ENCODE results near the gene HLA-E. TPM values are rescaled to one million over a fixed set of nuclear protein-coding genes. Genes with fewer than 3 reads are reported as not detected.

Gene HLA-E
- total and polyA plus RNA-seq, 2 of the 13 experiments (the other 11 are each of a cell fraction or from before 2014, with no cell fraction given), result 45.2 to 90.4 TPM

GRCh38 chr6:30515944-30516753 is 26.8 kb downstream of the HLA-E start (continued):
- TF ChIP-seq, protein P1, sequence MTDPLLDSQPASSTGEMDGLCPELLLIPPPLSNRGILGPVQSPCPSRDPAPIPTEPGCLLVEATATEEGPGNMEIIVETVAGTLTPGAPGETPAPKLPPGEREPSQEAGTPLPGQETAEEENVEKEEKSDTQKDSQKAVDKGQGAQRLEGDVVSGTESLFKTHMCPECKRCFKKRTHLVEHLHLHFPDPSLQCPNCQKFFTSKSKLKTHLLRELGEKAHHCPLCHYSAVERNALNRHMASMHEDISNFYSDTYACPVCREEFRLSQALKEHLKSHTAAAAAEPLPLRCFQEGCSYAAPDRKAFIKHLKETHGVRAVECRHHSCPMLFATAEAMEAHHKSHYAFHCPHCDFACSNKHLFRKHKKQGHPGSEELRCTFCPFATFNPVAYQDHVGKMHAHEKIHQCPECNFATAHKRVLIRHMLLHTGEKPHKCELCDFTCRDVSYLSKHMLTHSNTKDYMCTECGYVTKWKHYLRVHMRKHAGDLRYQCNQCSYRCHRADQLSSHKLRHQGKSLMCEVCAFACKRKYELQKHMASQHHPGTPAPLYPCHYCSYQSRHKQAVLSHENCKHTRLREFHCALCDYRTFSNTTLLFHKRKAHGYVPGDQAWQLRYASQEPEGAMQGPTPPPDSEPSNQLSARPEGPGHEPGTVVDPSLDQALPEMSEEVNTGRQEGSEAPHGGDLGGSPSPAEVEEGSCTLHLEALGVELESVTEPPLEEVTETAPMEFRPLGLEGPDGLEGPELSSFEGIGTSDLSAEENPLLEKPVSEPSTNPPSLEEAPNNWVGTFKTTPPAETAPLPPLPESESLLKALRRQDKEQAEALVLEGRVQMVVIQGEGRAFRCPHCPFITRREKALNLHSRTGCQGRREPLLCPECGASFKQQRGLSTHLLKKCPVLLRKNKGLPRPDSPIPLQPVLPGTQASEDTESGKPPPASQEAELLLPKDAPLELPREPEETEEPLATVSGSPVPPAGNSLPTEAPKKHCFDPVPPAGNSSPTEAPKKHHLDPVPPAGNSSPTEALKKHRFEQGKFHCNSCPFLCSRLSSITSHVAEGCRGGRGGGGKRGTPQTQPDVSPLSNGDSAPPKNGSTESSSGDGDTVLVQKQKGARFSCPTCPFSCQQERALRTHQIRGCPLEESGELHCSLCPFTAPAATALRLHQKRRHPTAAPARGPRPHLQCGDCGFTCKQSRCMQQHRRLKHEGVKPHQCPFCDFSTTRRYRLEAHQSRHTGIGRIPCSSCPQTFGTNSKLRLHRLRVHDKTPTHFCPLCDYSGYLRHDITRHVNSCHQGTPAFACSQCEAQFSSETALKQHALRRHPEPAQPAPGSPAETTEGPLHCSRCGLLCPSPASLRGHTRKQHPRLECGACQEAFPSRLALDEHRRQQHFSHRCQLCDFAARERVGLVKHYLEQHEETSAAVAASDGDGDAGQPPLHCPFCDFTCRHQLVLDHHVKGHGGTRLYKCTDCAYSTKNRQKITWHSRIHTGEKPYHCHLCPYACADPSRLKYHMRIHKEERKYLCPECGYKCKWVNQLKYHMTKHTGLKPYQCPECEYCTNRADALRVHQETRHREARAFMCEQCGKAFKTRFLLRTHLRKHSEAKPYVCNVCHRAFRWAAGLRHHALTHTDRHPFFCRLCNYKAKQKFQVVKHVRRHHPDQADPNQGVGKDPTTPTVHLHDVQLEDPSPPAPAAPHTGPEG (CRISPR knock-in tag; IDR thresholded peaks at IDR 0.05), result no peak
- TF ChIP-seq ZNF883 (CRISPR knock-in tag; IDR thresholded peaks at IDR 0.05; ENCODE audit: not compliant biosample characterization) (peak; percentile 6), KDM5A (IDR thresholded peaks at IDR 0.05; ENCODE audit: borderline replicate concordance, low read length) (no peak; the same call in 1 of the 2 replicates), ZFYVE20 (CRISPR knock-in tag; IDR thresholded peaks at IDR 0.05; ENCODE audit: borderline replicate concordance, low read depth) (no peak), PHF21A (CRISPR knock-in tag; IDR thresholded peaks at IDR 0.05) (peak; percentile 93), IRF2 (CRISPR knock-in tag; IDR thresholded peaks at IDR 0.05) (peak; percentile 89; the same call in 1 of the 2 replicates), ZXDC (CRISPR knock-in tag; IDR thresholded peaks at IDR 0.05) (no peak), SNAI1 (CRISPR knock-in tag; IDR thresholded peaks at IDR 0.05; ENCODE audit: borderline replicate concordance) (no peak), MIER2 (CRISPR knock-in tag; IDR thresholded peaks at IDR 0.05) (peak; percentile 68; the same call in 1 of the 2 replicates), CREBL2 (CRISPR knock-in tag; IDR thresholded peaks at IDR 0.05; ENCODE audit: borderline replicate concordance) (no peak)
- TF ChIP-seq, protein P2, sequence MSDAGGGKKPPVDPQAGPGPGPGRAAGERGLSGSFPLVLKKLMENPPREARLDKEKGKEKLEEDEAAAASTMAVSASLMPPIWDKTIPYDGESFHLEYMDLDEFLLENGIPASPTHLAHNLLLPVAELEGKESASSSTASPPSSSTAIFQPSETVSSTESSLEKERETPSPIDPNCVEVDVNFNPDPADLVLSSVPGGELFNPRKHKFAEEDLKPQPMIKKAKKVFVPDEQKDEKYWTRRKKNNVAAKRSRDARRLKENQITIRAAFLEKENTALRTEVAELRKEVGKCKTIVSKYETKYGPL (CRISPR knock-in tag; IDR thresholded peaks at IDR 0.05), result peak; percentile 98
